ENCODE results near the gene DDX3Y. TPM values are rescaled to one million over a fixed set of nuclear protein-coding genes. Genes with fewer than 3 reads are reported as not detected.

Gene DDX3Y
- 0.44 and 50.5 TPM in 2 replicates for total RNA-seq

GRCh38 chrY:12904618-12905516 lies at the start of gene DDX3Y:
TSS of gene DDX3Y (plus strand) at chrY:12904868. CDS start at chrY:12904937, 69 bp downstream.

Other genes starting within 250 kb of the DDX3Y start
- 17.6 TPM in 1 of 2 replicates, not detected in the other for gene USP9Y, start 203.6 kb upstream of the DDX3Y start, total RNA-seq

Measured in placental pericyte (primary cell).